HG02885 (cell line): ENCODE measurements around the gene SLC35A2.
"Not testable (repeated sequence)": the region's sequence is repeated elsewhere in the genome, so short reads cannot be mapped to it uniquely, and the experiment has no call there.

Source experiments
- ATAC-seq: cut with Tn5 transposase; IDR thresholded peaks from one replicate; pipeline ENCODE4 v1.9.1; 2021; ENCODE audit warnings: mild to moderate bottlenecking; ENCODE audit not compliant: unreplicated experiment, poor library complexity

The SLC35A2 gene

DNA sequence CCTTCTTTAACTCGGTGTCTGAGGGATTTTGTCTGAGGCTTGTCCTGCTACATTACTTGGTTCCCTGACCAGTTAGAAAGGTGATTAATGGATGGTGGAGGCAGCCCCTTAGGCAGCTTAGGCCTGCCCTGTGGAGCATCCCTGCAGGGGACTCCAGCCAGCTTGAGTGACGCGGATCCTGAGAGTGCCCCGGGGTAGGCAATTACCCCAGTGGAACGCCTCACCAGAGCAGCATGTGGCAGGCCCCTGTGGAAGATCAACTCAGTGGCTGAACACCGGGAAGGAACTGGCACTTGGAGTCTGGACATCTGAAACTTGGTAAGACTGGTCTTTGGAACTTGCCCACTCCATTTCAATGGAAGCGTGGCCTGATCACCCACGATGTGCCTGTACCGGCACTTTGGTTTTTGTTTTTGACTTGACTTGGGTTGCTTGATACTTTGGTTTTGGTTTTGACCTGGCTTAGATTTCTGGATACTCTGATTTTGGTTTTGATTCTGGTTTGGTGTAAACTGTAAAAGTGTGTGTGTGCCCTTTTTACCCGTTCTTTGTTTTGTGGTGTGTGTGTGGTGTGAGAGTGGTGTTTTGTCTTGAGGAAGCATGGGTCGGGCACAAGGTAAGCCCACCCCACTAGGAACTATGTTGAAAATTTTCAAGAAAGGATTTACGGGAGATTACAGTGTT, 57.2 kb downstream of the SLC35A2 start:
- ATAC-seq: not testable (repeated sequence)

DNA sequence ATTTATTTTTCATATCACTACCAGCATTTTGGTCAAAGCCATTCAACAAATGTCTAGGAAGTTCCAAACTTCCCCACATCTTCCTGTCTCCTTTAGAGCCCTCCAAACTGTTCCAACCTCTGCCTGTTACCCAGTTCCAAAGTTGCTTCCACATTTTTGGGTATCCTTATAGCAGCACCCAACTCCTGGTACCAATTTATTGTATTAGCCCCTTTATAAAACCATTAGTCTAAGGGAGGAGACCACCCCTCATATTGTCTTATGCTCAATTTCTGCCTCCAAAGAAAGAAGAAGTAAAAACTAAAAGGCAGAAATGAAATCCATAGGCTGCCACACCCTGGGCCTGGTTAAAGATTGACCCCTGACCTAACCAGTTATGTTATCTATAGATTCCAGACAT, 58.0 kb downstream of the SLC35A2 start:
- ATAC-seq: not testable (repeated sequence)
